A549 treated with GW870086 at 1 μM for 4 hours (cell line): Measurements from ENCODE around the gene STXBP1. TPM values are rescaled to one million over a fixed set of nuclear protein-coding genes. Genes with fewer than 3 reads are reported as not detected.

Experiments used
- total RNA-seq: library from RNA; stranded (reverse); fragments of 200-300 nt; extraction: Qiagen RNA extraction; gene quantifications from 5 replicates; pipeline ENCODE4 v1.2.3, GENCODE V29; 2022; ENCODE audit warnings: low read depth

STXBP1 gene
- total RNA-seq, result 12.9 to 17.7 TPM (median 16.8 TPM) in 5 replicates

GRCh38 chr9:127611899-127612790, at the start of gene STXBP1:
Gene STXBP1 (plus strand): TSS chr9:127612277. CDS start chr9:127612404, 127 bp downstream.

GRCh38 chr9:127706836-127707241, 94.8 kb downstream of the STXBP1 start, which contains the start of gene CFAP157:
Gene CFAP157 (plus strand): TSS chr9:127706988. CDS start chr9:127707032, 44 bp downstream.

DNA sequence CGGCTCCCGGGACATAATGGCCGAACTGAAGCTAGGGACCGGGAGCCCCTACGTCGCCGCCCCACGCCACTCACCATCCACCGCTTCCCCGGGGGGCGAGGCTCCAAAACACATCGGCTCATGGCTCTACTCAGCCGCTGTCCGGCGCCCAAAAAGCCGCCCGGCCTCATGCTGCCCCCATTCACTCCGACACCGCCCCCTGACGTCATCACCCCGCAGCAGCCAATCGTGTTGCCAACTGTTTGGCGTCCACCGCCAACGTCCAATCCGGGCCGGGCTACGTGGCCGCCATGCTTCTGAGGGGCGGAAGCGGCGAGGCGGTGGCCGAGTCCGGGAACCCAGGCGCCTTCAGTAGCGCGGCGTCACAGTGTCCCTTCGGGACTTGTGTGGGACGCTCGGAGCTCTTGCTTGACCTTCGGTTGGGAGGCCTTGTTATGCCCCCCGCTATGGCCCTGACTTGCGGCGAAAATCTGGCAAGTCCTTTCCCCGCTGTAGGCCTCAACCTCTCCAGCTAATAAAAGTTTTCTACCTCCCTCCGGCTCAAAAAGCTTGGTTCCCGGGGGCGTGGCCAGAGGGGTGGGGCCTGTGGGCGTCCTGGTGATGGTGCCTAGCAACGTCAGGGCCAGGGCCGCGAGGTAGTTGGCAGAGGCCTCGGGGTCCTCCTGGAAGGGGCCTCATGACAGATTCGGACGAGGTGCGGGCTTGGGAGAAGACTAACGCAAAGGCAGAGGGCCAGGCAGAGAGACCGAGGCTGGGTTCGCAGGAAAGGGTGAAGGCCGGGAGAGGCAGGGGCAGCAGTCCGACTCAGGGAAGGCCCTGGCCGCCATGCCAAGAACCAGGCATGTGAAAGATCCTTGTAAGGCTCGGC, 103.6 kb downstream of the STXBP1 start, which contains the start of the genes PTRH1 and TTC16:
TSS of gene PTRH1 (minus strand) at position 194 of the 868 bp plus-strand sequence. CDS start at position 170, 24 bp downstream.
TSS of gene TTC16 (plus strand) at position 610 of the 868 bp plus-strand sequence. CDS start at position 677, 67 bp downstream.

GRCh38 chr9:127734747-127735529, 122.9 kb downstream of the STXBP1 start, which contains the start of gene TOR2A:
Gene TOR2A (minus strand): TSS chr9:127735294. CDS start chr9:127735270, 24 bp downstream.

Other genes starting within 250 kb of the STXBP1 start
- 9.6 to 16.7 TPM (median 15.0 TPM) in 5 replicates for gene SLC2A8, start 215.1 kb upstream of the STXBP1 start, total RNA-seq
- 5.5 to 6.7 TPM (median 6.2 TPM) in 5 replicates for gene ZNF79, start 187.9 kb upstream of the STXBP1 start, total RNA-seq
- 2,688 to 3,016 TPM (median 2,751 TPM) in 5 replicates for gene RPL12, start 160.9 kb upstream of the STXBP1 start, total RNA-seq
- gene LRSAM1, start 160.8 kb upstream of the STXBP1 start, total RNA-seq, result 8.9 to 11.7 TPM (median 10.4 TPM) in 5 replicates
- gene CFAP157, start 94.7 kb downstream of the STXBP1 start, total RNA-seq, result not detected in 5 replicates
- 14.7 to 19.9 TPM (median 18.1 TPM) in 5 replicates for gene PTRH1, start 103.4 kb downstream of the STXBP1 start, total RNA-seq
- 0.08 TPM in 1 of 5 replicates, not detected in the others for gene TTC16, start 103.8 kb downstream of the STXBP1 start, total RNA-seq
- 11.0 to 15.1 TPM (median 14.4 TPM) in 5 replicates for gene TOR2A, start 123.0 kb downstream of the STXBP1 start, total RNA-seq
- 0.06 to 0.07 TPM in 2 of 5 replicates, not detected in the others for gene SH2D3C, start 166.4 kb downstream of the STXBP1 start, total RNA-seq
- 43.2 to 45.6 TPM (median 44.8 TPM) in 5 replicates for gene CDK9, start 173.8 kb downstream of the STXBP1 start, total RNA-seq
- 44.8 to 50.7 TPM (median 47.6 TPM) in 5 replicates for gene FPGS, start 190.6 kb downstream of the STXBP1 start, total RNA-seq
- gene ENG, start 242.4 kb downstream of the STXBP1 start, total RNA-seq, result 0.12 to 0.29 TPM (median 0.16 TPM) in 5 replicates